Measurements from ENCODE around the gene MTG2.

The MTG2 gene

DNA sequence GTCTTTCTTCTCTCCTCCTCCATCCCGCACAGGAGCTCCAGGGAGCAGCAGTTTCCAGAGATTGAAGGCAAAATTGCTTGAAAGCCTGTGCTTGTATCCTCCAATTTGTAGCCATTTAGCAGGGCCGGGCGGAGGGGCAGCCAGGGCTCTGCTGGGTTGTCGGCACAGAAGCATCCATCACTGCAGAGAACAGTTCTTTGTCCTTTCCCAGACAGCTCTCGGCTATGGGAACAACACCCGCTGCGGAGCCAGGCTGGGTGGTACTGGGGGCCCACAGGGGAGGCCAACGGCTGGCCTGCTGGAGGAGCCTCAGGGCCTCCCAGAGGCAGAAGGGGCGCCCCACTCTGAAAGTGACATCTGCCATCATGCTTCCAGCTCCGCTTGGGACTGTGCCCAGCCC is 29.5 kb downstream of the MTG2 start:
- H3K36me3 ChIP-seq (ENCODE audit: control insufficient read depth, insufficient read depth, low read length), result no peaks in the 10 kb centered on the region
- H3K9me3 ChIP-seq (ENCODE audit: control insufficient read depth, low read length), result no peaks in the 10 kb centered on the region
- no peak for DNase-seq
- no peak overlapping the region for H3K4me3 ChIP-seq (ENCODE audit: insufficient read depth, low read depth, low read length, poor library complexity, severe bottlenecking)
- no peak overlapping the region for H3K27ac ChIP-seq (ENCODE audit: insufficient read depth, low read length, poor library complexity, severe bottlenecking)
- peaks cover 6% of the 10 kb centered on the region for H3K27me3 ChIP-seq (replicated peaks; ENCODE audit: control insufficient read depth, insufficient read depth, low read length, poor library complexity, severe bottlenecking)
- H3K4me1 ChIP-seq (ENCODE audit: control insufficient read depth, insufficient read depth, low read length, poor library complexity, severe bottlenecking), result no peaks in the 10 kb centered on the region

DNA sequence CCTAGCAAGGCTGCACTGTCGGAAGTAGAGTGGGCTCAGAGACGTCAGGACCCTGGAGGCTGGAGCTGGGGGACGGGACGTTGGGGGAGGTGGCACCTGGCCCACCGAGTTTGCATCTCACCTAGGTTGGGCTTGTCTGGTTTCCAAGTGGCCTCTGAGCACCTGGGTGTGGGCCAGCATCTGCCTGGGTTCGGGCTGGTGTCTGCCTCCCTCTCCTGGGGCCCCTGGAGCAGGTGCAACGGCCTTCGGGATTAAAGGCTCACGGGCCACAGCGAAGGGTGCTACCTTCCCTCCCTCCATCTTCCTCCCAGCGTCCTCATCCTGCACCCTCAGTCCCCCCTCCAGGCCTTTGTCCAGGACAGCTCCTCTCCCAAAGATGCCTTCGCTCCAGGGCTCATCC is 31.2 kb downstream of the MTG2 start:
- no peaks in the 10 kb centered on the region for H3K9me3 ChIP-seq (ENCODE audit: control insufficient read depth, low read length)
- H3K4me1 ChIP-seq (ENCODE audit: control insufficient read depth, insufficient read depth, low read length, poor library complexity, severe bottlenecking), result no peaks in the 10 kb centered on the region
- peaks cover 23% of the 10 kb centered on the region for H3K27me3 ChIP-seq (replicated peaks; ENCODE audit: control insufficient read depth, insufficient read depth, low read length, poor library complexity, severe bottlenecking)
- no peak overlapping the region for H3K4me3 ChIP-seq (ENCODE audit: insufficient read depth, low read depth, low read length, poor library complexity, severe bottlenecking)
- H3K36me3 ChIP-seq (ENCODE audit: control insufficient read depth, insufficient read depth, low read length), result no peaks in the 10 kb centered on the region
- DNase-seq, result no peak
- no peak overlapping the region for H3K27ac ChIP-seq (ENCODE audit: insufficient read depth, low read length, poor library complexity, severe bottlenecking)

DNA sequence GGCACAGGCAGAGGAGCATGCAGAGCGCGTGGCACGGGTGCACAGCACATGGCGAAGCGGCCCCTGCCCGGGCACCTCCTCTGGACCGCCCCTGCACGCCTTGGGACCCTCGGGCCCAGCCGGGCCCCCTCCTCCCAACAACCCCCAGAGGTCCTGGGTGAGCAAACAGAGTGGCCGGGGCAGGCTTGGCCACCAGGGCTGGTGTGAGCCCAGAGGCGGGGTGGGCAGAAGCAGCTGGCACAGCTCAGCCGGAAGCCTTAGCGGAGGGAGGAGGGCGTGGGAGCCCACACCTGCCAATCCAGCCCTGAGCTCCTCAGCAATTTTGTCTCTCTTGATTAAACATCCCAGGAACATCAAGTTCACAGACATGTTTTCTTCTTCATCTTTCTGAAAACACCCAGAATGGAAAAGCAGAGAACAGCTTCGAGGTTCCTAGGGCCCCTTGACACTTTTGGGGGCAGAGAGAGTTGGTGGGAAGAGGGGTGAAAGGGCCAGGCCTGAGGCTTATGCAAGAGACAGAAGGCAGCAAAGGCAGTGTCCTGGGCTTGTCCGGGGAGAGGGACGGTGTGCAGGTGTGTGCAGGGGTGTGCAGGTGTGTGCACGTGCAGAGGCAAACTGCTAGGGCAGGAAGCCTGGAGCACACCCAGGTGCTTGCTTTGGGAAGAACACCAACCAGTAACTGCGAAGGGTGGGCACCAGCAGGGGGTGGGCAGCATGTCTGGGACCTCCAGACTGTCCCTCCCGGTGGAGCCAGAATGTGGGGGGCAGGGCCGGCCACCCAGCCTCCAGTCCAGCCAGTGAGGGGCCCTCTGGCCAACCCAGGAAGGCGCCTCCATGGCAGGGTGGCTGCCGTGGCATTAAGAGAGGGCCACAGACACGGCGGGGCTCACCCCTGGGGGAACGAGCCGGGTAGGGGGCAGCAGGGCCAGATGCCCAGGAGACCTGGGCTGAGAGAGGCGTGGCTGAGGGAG is 32.5 kb downstream of the MTG2 start:
- no peak for DNase-seq
- Histone ChIP-seq H3K9me3 (ENCODE audit: control insufficient read depth, low read length) (no peaks in the 10 kb centered on the region), H3K4me1 (ENCODE audit: control insufficient read depth, insufficient read depth, low read length, poor library complexity, severe bottlenecking) (peaks cover 6% of the 10 kb centered on the region), H3K4me3 (ENCODE audit: insufficient read depth, low read depth, low read length, poor library complexity, severe bottlenecking) (no peak overlapping the region), H3K36me3 (ENCODE audit: control insufficient read depth, insufficient read depth, low read length) (no peaks in the 10 kb centered on the region), H3K27me3 (replicated peaks; ENCODE audit: control insufficient read depth, insufficient read depth, low read length, poor library complexity, severe bottlenecking) (peaks cover 30% of the 10 kb centered on the region), H3K27ac (ENCODE audit: insufficient read depth, low read length, poor library complexity, severe bottlenecking) (no peak overlapping the region)

DNA sequence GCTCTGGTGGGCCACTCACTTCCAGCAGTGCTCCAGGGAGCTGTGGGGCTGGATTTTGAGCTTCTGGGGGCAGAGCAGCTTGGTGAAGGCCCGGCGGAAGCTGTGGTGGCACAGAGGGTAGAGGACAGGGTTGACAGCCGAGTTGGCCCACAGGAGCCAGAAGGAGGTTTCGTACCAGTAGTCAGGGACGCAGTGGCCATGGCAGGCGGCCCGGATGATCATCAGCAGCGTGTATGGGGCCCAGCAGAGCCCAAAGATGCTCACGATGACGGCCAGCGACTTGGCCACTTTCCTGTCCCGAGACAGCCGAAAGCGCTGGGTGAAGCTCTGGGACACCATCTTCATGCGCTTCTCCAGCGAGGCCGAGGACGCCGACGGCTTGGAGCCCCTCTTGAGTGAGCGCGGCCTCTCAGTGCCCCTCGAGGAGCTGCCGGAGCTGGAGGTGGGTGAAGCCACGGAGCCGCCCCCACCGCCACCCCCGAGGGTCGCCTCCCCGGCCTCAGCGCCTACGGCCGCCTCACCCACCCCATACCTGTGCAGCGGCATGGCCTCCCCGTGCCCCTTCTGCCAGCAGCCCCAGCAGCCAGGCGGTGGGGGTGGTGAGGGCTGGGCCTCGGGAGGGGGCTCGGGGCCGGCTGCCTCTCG is 33.3 kb downstream of the MTG2 start:
- no peak for DNase-seq
- Histone ChIP-seq H3K4me1 (ENCODE audit: control insufficient read depth, insufficient read depth, low read length, poor library complexity, severe bottlenecking) (peaks cover 10% of the 10 kb centered on the region), H3K4me3 (ENCODE audit: insufficient read depth, low read depth, low read length, poor library complexity, severe bottlenecking) (no peak overlapping the region), H3K27ac (ENCODE audit: insufficient read depth, low read length, poor library complexity, severe bottlenecking) (no peak overlapping the region), H3K27me3 (replicated peaks; ENCODE audit: control insufficient read depth, insufficient read depth, low read length, poor library complexity, severe bottlenecking) (peaks cover 30% of the 10 kb centered on the region), H3K9me3 (ENCODE audit: control insufficient read depth, low read length) (no peaks in the 10 kb centered on the region), H3K36me3 (ENCODE audit: control insufficient read depth, insufficient read depth, low read length) (no peaks in the 10 kb centered on the region)

DNA sequence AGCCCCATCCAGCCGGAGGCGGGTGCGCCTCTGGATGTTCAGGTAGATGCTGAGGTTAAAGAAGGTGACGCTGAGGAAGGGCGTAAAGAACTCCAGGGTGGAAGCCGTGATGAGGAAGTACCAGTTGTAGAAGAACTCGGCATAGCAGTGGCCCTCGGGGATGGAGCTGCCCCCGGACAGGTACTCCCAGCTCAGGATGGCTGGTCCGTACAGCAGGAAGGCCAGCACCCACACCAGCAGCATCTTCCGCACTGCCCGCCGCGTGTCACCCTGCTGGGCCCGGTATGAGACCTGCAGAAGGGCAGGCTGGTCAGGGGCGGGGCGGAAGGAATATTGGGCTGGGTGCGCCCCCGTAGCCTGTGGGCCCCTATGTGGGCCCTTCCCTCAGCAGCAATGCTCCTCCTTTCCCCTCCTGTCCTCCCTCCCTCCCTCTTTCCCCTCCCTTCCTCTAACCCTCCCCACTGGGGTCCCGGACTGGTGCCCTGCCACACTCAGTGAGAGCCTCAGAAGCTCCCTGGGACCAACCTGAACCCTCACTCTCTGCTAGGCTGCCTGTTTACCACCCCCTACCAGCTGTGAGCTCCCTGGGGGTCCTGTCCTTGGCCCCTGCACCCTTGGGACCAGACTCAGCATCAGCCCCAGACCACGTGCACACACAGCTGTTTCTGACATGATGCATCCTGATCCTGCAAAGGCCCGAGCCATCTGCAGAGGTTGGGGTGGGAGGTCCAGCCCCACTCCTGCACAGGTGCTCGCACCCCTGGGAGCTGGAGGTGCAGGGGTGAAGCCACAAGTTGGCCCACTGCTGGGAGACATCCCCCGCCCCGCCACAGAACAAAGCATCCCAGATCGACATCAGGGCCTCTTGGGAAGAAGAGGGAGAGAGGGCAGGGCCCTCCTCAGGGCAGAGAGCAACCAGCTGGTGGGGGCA is 34.1 kb downstream of the MTG2 start:
- Histone ChIP-seq H3K27me3 (replicated peaks; ENCODE audit: control insufficient read depth, insufficient read depth, low read length, poor library complexity, severe bottlenecking) (peaks cover 36% of the 10 kb centered on the region), H3K36me3 (ENCODE audit: control insufficient read depth, insufficient read depth, low read length) (no peaks in the 10 kb centered on the region), H3K27ac (ENCODE audit: insufficient read depth, low read length, poor library complexity, severe bottlenecking) (no peak overlapping the region), H3K9me3 (ENCODE audit: control insufficient read depth, low read length) (no peaks in the 10 kb centered on the region), H3K4me3 (ENCODE audit: insufficient read depth, low read depth, low read length, poor library complexity, severe bottlenecking) (no peak overlapping the region), H3K4me1 (ENCODE audit: control insufficient read depth, insufficient read depth, low read length, poor library complexity, severe bottlenecking) (peaks cover 10% of the 10 kb centered on the region)
- DNase-seq, result no peak

DNA sequence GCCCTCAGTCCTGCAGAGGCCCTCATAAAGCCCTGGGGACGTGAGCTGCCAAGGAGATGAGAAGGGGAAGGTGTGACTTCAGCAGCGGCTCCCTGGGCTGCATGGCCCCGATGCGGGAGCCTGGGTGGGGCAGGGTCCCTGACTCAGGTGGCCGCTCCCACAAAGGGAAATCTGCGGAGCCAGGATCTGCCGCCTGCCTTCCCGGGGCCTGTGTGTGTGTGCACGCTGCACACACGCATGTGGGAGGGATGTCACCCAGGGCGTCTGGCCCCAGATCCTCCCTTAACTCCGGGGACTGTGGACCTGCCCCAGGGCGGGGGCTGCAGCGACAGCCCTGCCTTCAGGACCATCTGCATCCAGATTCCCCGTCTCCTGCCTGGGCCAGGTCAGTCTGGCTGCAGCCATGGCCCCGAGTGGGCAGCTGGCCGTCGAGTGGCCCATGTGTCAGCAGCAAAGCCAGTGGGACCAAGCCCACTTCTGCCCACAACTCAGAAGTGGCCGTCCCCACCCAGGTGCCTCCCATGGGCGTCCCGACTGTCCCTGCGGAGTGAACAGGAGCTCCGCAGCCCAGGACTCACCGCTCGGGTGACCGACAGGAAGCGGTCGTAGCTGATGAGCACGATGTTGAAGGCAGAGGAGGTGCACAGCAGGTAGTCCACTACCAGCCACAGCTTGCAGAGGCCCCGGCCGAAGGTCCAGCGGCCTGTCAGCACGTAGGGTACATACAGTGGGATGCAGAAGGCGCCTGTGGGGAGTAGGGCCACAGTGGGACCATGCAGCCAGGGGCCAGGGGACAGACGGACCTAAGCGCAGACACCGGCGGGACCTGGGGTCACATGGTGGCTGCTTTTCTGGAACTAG is 35.3 kb downstream of the MTG2 start:
- DNase-seq, result no peak
- H3K27ac ChIP-seq (ENCODE audit: insufficient read depth, low read length, poor library complexity, severe bottlenecking), result no peak overlapping the region
- peaks cover 42% of the 10 kb centered on the region for H3K27me3 ChIP-seq (replicated peaks; ENCODE audit: control insufficient read depth, insufficient read depth, low read length, poor library complexity, severe bottlenecking)
- H3K9me3 ChIP-seq (ENCODE audit: control insufficient read depth, low read length), result no peaks in the 10 kb centered on the region
- no peak overlapping the region for H3K4me3 ChIP-seq (ENCODE audit: insufficient read depth, low read depth, low read length, poor library complexity, severe bottlenecking)
- no peaks in the 10 kb centered on the region for H3K36me3 ChIP-seq (ENCODE audit: control insufficient read depth, insufficient read depth, low read length)
- peaks cover 10% of the 10 kb centered on the region for H3K4me1 ChIP-seq (ENCODE audit: control insufficient read depth, insufficient read depth, low read length, poor library complexity, severe bottlenecking)

DNA sequence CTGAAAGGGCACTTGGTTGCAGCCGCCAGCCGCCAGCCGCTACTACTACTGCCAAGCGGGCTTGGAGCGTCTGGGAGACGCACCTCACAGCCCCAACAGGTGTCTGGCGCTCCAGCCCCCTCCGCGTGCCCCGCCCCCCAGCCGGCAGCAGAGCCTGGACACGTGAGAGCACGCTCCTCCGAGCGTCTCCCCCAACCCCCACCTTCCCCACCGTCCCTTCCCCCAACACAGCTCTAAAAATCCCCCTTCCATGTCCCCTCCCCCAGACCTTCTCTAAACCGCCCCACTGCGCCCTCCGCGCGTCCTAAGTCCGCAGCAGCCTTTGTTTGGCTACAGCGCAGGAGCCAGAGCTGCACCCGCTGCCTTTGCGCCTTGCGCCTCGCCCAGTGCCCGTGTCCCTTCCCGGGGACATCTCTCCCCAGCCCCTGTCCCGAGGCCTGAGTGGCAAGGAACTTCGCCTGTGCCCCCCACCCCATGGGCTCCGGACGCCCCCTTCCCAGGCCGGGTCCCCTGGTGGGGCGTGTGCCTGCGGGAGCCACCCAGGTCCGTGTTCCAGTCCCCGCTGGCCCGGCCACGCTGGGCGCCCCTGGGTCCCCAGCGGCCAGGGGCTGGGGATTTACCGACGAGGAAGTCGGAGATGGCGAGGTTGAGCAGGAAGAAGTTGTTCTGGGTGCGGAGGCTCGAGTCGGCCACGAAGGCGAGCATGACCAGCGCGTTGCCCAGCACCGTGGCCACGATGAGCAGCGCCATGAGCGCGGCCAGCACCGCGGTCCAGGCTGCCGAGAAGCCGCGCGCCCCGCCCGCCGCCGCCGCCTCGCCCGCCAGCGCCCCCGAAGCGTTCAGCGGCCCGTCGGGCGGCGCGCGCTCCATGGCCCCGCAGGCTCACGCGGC is 36.5 kb downstream of the MTG2 start:
- Histone ChIP-seq H3K36me3 (ENCODE audit: control insufficient read depth, insufficient read depth, low read length) (no peaks in the 10 kb centered on the region), H3K9me3 (ENCODE audit: control insufficient read depth, low read length) (no peaks in the 10 kb centered on the region), H3K27ac (ENCODE audit: insufficient read depth, low read length, poor library complexity, severe bottlenecking) (no peak overlapping the region), H3K4me1 (ENCODE audit: control insufficient read depth, insufficient read depth, low read length, poor library complexity, severe bottlenecking) (peaks cover 10% of the 10 kb centered on the region), H3K27me3 (replicated peaks; ENCODE audit: control insufficient read depth, insufficient read depth, low read length, poor library complexity, severe bottlenecking) (peaks cover 42% of the 10 kb centered on the region), H3K4me3 (ENCODE audit: insufficient read depth, low read depth, low read length, poor library complexity, severe bottlenecking) (no peak overlapping the region)
- DNase-seq, result no peak

DNA sequence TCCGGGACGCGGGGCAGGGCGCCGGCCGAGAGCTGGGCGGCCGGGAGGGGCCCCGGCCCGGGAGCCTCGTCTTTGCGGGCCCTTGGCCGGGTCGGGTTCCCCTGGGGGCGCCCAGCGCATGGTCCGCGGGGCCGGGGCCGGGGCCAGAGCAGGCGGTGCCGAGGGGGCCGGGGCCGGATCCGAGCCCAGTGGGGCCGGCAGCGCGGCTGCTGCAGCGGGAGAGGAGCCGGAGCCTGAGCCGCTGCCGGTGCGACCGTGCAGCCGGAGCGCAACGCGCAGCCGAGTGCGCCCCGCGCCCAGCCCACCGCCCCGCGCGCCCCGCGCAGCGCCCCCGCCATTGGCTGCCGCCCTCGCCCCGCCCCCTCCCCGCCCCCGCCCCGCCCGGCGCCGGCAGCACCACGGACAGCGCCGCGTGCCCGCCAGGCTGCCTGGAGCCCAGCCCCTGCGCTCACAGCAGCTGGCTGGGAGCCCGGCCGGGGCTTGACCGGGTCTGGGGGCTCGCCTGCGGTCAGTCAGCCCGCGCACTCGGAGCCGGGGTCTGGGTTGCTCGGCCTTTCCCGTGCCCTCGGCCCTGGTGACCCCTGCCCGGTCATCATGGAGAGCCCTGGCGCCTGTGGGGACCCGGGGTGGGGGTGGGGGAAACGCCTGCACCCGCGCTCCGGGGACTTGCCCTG is 37.3 kb downstream of the MTG2 start, which contains the start of gene HRH3:
Gene HRH3, minus strand, starts transcription at position 287 of the 674 bp plus-strand sequence. CDS start 308 bp downstream, outside the sequence.
- peak; percentile 8 to 29 (median 9) for DNase-seq

More for the DNA sequence above, 37.3 kb downstream of the MTG2 start, which contains the start of gene HRH3:
- Histone ChIP-seq H3K27me3 (replicated peaks; ENCODE audit: control insufficient read depth, insufficient read depth, low read length, poor library complexity, severe bottlenecking) (peaks cover 42% of the 10 kb centered on the region), H3K4me1 (ENCODE audit: control insufficient read depth, insufficient read depth, low read length, poor library complexity, severe bottlenecking) (peaks cover 10% of the 10 kb centered on the region), H3K36me3 (ENCODE audit: control insufficient read depth, insufficient read depth, low read length) (no peaks in the 10 kb centered on the region), H3K9me3 (ENCODE audit: control insufficient read depth, low read length) (no peaks in the 10 kb centered on the region), H3K4me3 (ENCODE audit: insufficient read depth, low read depth, low read length, poor library complexity, severe bottlenecking) (no peak within 1 kb of the TSS), H3K27ac (ENCODE audit: insufficient read depth, low read length, poor library complexity, severe bottlenecking) (no peak within 1 kb of the TSS)

Data from effector memory CD4-positive, alpha-beta T cell (primary cell).